OCI-LY3 (cell line): ENCODE measurements around the gene FYB2.

ENCODE experiments used
- CTCF ChIP-seq: fragments of 200-600, 300-600 bp; sonication (generic); IDR thresholded peaks from 2 replicates; pipeline ENCODE4 v1.5.1; 2014; ENCODE audit warnings: antibody characterized with exemption, low read length, low read depth
- EZH2phosphoT487 ChIP-seq: fragments of 200-600 bp; shearing (Covaris generic); IDR thresholded peaks from 2 replicates; pipeline ENCODE4 v1.6.1; 2018; ENCODE audit warnings: antibody characterized with exemption, mixed run types, low read depth

- TF ChIP-seq CTCF (no peak), EZH2phosphoT487 (no peak)
Measured at GRCh38 chr1:56819387-56819899, at the start of gene FYB2.
